ENCODE measurements around the gene CLDN9.

DNA sequence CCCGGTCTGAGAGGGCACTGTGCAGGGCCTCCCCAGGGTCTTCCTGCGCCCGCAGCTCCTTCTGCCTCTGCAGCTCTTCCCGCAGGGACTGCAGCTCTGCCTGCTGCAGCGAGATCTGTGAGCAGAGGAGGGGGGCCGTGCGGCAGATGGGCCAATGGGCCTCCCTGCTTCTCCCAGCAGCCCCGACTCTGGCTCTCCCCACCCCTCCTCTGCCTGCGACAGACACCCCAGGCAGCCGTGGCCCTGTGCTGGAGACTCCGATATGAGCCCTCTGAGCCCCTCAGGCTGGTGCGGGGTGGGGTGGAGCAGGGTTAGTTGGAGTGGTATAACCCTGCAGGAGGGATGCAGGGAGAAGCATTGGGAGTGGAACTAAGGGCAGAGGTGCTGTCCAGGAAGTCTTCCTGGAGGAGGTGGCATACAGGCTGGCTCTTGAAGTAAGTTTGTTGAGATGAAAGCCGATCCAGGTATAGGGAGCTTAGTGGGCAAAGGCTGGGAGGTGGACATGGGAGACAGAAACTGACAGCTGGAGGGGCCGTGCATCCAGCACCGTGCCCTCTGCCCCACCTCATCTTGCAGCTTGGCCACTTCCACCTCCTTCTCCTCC is 16.1 kb downstream of the CLDN9 start:
- no peak for TF ChIP-seq GLIS3 (CRISPR knock-in tag; IDR thresholded peaks at IDR 0.05)
- TF ChIP-seq ZFP30 (CRISPR knock-in tag; IDR thresholded peaks at IDR 0.05), result no peak
- TF ChIP-seq TCF4 (CRISPR knock-in tag; IDR thresholded peaks at IDR 0.05; ENCODE audit: borderline replicate concordance), result no peak
- TF ChIP-seq, protein P1, sequence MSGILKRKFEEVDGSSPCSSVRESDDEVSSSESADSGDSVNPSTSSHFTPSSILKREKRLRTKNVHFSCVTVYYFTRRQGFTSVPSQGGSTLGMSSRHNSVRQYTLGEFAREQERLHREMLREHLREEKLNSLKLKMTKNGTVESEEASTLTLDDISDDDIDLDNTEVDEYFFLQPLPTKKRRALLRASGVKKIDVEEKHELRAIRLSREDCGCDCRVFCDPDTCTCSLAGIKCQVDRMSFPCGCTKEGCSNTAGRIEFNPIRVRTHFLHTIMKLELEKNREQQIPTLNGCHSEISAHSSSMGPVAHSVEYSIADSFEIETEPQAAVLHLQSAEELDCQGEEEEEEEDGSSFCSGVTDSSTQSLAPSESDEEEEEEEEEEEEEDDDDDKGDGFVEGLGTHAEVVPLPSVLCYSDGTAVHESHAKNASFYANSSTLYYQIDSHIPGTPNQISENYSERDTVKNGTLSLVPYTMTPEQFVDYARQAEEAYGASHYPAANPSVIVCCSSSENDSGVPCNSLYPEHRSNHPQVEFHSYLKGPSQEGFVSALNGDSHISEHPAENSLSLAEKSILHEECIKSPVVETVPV (CRISPR knock-in tag; IDR thresholded peaks at IDR 0.05), result no peak
- no peak for TF ChIP-seq OSR1 (CRISPR knock-in tag; IDR thresholded peaks at IDR 0.05)
- TF ChIP-seq, protein P2, sequence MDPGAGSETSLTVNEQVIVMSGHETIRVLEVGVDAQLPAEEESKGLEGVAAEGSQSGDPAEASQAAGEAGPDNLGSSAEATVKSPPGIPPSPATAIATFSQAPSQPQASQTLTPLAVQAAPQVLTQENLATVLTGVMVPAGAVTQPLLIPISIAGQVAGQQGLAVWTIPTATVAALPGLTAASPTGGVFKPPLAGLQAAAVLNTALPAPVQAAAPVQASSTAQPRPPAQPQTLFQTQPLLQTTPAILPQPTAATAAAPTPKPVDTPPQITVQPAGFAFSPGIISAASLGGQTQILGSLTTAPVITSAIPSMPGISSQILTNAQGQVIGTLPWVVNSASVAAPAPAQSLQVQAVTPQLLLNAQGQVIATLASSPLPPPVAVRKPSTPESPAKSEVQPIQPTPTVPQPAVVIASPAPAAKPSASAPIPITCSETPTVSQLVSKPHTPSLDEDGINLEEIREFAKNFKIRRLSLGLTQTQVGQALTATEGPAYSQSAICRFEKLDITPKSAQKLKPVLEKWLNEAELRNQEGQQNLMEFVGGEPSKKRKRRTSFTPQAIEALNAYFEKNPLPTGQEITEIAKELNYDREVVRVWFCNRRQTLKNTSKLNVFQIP (CRISPR knock-in tag; IDR thresholded peaks at IDR 0.05; ENCODE audit: borderline replicate concordance, low read depth), result no peak
- no peak for TF ChIP-seq ARNTL (CRISPR knock-in tag; IDR thresholded peaks at IDR 0.05; ENCODE audit: borderline replicate concordance, low read depth)
- TF ChIP-seq TOX (CRISPR knock-in tag; IDR thresholded peaks at IDR 0.05; ENCODE audit: borderline replicate concordance), result no peak

Measured in SK-N-SH treated with all-trans-retinoic acid at 6 μM for 48 hours (cell line).